ENCODE results near the gene ST6GALNAC4. TPM values are rescaled to one million over a fixed set of nuclear protein-coding genes. Genes with fewer than 3 reads are reported as not detected.

The ST6GALNAC4 gene
- total and polyA plus RNA-seq, 7 donors = 8.9 to 52.6 (median 24.3) TPM

DNA sequence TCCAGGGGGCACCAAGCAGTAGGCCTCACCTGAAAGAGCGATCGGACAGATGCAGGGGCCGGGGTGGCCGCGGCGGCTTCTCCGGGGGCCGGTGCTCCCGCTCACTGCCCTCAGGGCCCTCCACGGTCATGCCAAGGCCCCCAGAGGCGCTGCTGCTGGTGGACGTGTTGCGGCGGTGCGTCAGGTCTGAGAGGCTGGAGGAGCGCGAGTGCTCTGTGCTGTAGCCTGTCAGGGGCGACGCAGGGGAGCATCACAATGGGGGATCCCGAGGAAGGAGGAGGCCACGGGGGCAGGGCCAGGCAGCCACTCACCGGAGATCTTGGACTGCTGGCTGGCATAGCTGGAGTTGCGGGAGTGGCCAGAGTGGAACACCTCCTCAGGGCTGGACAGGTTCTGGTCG, 28.5 kb upstream of the ST6GALNAC4 start:
- intact Hi-C loops (cut with DNase I) = loop anchor here in 1 of 2 donors (2.0 to 10.0 kb wide), 2 partner anchors 89 to 169 kb away; no protein-coding TSS in a partner anchor
- WGBS, 3 donors = 93 to 94% (median 93%) methylated on average over 24 of the region's 24 CpGs
- TF ChIP-seq, protein P1, sequence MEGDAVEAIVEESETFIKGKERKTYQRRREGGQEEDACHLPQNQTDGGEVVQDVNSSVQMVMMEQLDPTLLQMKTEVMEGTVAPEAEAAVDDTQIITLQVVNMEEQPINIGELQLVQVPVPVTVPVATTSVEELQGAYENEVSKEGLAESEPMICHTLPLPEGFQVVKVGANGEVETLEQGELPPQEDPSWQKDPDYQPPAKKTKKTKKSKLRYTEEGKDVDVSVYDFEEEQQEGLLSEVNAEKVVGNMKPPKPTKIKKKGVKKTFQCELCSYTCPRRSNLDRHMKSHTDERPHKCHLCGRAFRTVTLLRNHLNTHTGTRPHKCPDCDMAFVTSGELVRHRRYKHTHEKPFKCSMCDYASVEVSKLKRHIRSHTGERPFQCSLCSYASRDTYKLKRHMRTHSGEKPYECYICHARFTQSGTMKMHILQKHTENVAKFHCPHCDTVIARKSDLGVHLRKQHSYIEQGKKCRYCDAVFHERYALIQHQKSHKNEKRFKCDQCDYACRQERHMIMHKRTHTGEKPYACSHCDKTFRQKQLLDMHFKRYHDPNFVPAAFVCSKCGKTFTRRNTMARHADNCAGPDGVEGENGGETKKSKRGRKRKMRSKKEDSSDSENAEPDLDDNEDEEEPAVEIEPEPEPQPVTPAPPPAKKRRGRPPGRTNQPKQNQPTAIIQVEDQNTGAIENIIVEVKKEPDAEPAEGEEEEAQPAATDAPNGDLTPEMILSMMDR (IDR thresholded peaks at IDR 0.05) = no peak
- peaks cover 0 to 24% of the 10 kb centered on the region in 2 donors for H3K36me3 ChIP-seq (ENCODE audit: insufficient read depth in 1 of 2, low read depth in 1 of 2)
- ATAC-seq (no peak), DNase-seq (no peak)
- peaks cover 7% of the 10 kb centered on the region for H3K4me1 ChIP-seq
- no peaks in the 10 kb centered on the region for H3K9me3 ChIP-seq
- no peak overlapping the region for H3K27ac ChIP-seq
- H3K4me3 ChIP-seq = no peak overlapping the region
- H3K27me3 ChIP-seq (ENCODE audit: insufficient read depth in 3 of 3, low read length in 2 of 3) = no peaks in the 10 kb centered on the region

DNA sequence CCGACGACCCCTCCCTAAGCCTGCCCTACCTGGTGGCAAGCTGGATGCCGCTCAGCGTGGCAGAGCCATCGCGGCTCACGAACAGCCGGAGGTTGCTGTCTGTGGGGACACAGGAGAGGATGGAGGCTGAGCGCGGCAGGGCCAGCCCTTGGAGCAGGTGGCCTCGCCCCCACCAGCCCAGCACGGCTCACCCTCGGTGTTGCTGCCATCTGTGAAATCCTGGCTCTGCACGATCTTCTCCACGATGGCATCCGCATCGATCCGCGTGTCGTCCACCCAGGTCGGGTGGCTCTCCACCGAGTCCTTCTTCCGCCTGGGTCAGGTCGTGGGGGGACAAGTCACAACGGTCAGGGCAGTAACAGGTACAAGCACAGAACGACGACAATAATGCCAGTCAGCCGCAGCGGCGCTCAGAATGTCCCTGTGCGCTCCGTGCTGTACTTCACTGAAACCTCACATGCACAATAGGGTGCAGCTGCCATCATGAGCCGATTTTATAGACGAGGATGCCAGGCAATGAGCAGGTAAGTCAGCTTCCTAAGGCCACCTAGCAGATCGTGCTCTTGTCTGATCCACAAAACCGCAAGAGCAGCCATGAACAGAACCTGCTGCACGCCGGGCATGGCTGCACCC, 27.9 kb upstream of the ST6GALNAC4 start:
- no peak overlapping the region for H3K4me3 ChIP-seq
- no peaks in the 10 kb centered on the region for H3K27me3 ChIP-seq (ENCODE audit: insufficient read depth in 3 of 3, low read length in 2 of 3)
- H3K27ac ChIP-seq = no peak overlapping the region
- ATAC-seq (no peak), DNase-seq (no peak)
- peaks cover 0 to 24% of the 10 kb centered on the region in 2 donors for H3K36me3 ChIP-seq (ENCODE audit: insufficient read depth in 1 of 2, low read depth in 1 of 2)
- intact Hi-C loops (cut with DNase I) = loop anchor here (2.0 to 10.0 kb wide), 3 partner anchors 90 to 173 kb away; no protein-coding TSS in a partner anchor
- TF ChIP-seq, protein P1 (IDR thresholded peaks at IDR 0.05) = no peak
- no peaks in the 10 kb centered on the region for H3K9me3 ChIP-seq
- WGBS, 3 donors = 91 to 93% (median 92%) methylated on average over 38 of the region's 38 CpGs
- peaks cover 2% of the 10 kb centered on the region for H3K4me1 ChIP-seq

DNA sequence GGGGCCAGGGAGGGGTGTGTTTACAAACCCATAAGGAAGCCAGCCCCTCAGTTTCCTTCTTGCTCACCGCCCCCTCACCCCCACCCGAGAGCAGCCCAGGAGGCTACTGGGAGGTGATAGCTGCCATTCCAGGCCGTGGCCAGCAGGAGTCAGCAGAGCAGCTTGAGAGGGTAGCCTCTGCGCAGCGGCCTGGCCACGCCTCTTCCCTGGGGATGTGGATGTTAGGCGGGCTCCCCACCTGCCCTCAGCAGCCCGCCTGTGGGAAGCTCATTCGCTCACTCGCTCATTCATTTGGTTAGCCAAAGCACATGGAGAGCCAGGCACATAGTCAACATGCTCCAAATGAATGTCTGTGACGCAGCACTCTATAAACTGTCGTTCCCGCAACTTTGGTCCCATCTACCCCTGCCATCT, 26.9 kb upstream of the ST6GALNAC4 start:
- Histone ChIP-seq H3K27ac (no peak overlapping the region), H3K4me1 (peaks cover 2% of the 10 kb centered on the region), H3K9me3 (no peaks in the 10 kb centered on the region), H3K4me3 (no peak overlapping the region), H3K27me3 (ENCODE audit: insufficient read depth in 3 of 3, low read length in 2 of 3) (no peaks in the 10 kb centered on the region), H3K36me3 (ENCODE audit: insufficient read depth in 1 of 2, low read depth in 1 of 2) (peaks cover 0 to 24% of the 10 kb centered on the region in 2 donors)
- ATAC-seq = peak; percentile 75 to 85 (median 78)
- TF ChIP-seq, protein P1 (IDR thresholded peaks at IDR 0.05) = peak; percentile 75
- intact Hi-C loops (cut with DNase I) = loop anchor here (1.0 to 10.0 kb wide), 4 partner anchors 91 to 174 kb away; no protein-coding TSS in a partner anchor
- DNase-seq = peak; percentile 85 to 91
- 51 to 65% (median 55%) methylated on average over 12 to 13 of the region's 13 CpGs for WGBS, 3 donors

DNA sequence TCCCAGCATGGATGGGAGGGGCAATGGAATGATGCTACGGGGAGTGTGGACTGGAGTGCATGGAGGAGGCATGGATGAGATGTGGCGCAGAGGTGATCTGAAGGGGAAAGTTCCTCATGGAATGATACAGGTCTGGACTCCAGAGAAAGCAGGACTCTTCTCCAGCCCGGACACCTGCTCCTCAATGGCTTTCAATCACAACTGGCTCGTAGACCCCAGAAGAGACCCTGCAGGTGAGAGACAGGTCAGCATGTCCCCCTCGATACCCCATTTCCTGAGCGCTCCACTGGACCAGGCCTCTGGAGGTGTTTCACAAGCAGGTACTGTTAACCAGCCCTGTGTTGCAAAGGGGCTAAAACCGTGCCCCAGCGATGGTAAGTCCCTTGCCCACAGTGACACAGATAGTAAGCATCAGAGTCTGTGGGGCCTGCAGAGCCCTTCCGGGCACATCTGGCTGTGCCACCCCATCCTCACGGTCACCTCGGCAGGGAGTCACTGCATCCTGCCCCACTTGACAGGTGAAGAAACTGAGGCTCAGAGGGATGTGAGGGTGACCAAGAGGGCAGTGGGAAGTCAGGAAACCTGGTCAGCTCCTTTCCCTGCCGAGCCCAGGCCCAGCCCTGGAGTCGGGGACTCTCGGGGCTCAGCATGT, 26.3 kb upstream of the ST6GALNAC4 start:
- H3K4me3 ChIP-seq = no peak overlapping the region
- ATAC-seq (peak in 1 of 4 donors; percentile 0), DNase-seq (no peak)
- H3K36me3 ChIP-seq (ENCODE audit: insufficient read depth in 1 of 2, low read depth in 1 of 2) = peaks cover 0 to 24% of the 10 kb centered on the region in 2 donors
- no peaks in the 10 kb centered on the region for H3K9me3 ChIP-seq
- TF ChIP-seq, protein P1 (IDR thresholded peaks at IDR 0.05) = no peak
- H3K27me3 ChIP-seq (ENCODE audit: insufficient read depth in 3 of 3, low read length in 2 of 3) = no peaks in the 10 kb centered on the region
- 75 to 89% (median 82%) methylated on average over 14 of the region's 14 CpGs for WGBS, 3 donors
- peaks cover 2% of the 10 kb centered on the region for H3K4me1 ChIP-seq
- H3K27ac ChIP-seq = no peak overlapping the region
- intact Hi-C loops (cut with DNase I) = loop anchor here (1.0 to 10.0 kb wide), 3 partner anchors 91 to 174 kb away; no protein-coding TSS in a partner anchor
